GM23338 (cell line): ENCODE results near the gene ADCYAP1. TPM values are rescaled to one million over a fixed set of nuclear protein-coding genes. Genes with fewer than 3 reads are reported as not detected.

Experiments
- ATAC-seq: fragments of 200-7000 bp; cut with Tn5 transposase; 3 replicates; pipeline ENCODE4 v1.9.1; 2020
- DNase-seq: peaks from one replicate; pipeline ENCODE4 v3.0.0-alpha.2; 2015; ENCODE audit warnings: low spot score
- H2AFZ ChIP-seq: fragments of 200-600 bp; sonication (generic); 2 replicates; pipeline ENCODE4 v1.8.0; 2016; ENCODE audit warnings: antibody characterized with exemption, mild to moderate bottlenecking, moderate library complexity
- H3F3A ChIP-seq: fragments of 200-600 bp; sonication (generic); replicated peaks from 2 replicates; pipeline ENCODE4 v1.8.0; 2017; ENCODE audit warnings: antibody characterized with exemption, mixed run types, low read depth
- H3K27ac ChIP-seq: fragments of 200-600 bp; sonication (generic); 2 replicates; pipeline ENCODE4 v1.6.1; 2016; ENCODE audit warnings: low read depth
- H3K27me3 ChIP-seq: fragments of 200-600 bp; sonication (generic); 2 replicates; pipeline ENCODE4 v1.8.0; 2016; ENCODE audit warnings: mild to moderate bottlenecking, mixed run types, moderate library complexity; ENCODE audit not compliant: insufficient read depth
- H3K36me3 ChIP-seq: fragments of 200-600 bp; sonication (generic); 2 replicates; pipeline ENCODE4 v1.8.0; 2016; ENCODE audit warnings: mild to moderate bottlenecking; ENCODE audit not compliant: insufficient read depth
- H3K4me1 ChIP-seq: fragments of 200-600 bp; sonication (generic); 2 replicates; pipeline ENCODE4 v1.8.0; 2016; ENCODE audit warnings: mild to moderate bottlenecking, moderate library complexity; ENCODE audit not compliant: insufficient read depth
- H3K4me2 ChIP-seq: fragments of 200-600 bp; sonication (generic); 2 replicates; pipeline ENCODE4 v1.7.1; 2017; ENCODE audit warnings: mixed run types
- H3K4me3 ChIP-seq: fragments of 200-600 bp; sonication (generic); 2 replicates; pipeline ENCODE4 v1.6.1; 2016; ENCODE audit warnings: mixed run types
- H3K79me2 ChIP-seq: fragments of 200-600 bp; sonication (generic); replicated peaks from 2 replicates; pipeline ENCODE4 v1.8.0; 2017; ENCODE audit warnings: mild to moderate bottlenecking; ENCODE audit not compliant: insufficient read depth
- H3K9me2 ChIP-seq: fragments of 200-600 bp; sonication (generic); 2 replicates; pipeline ENCODE4 v1.8.0; 2017; ENCODE audit not compliant: insufficient read depth
- H4K20me1 ChIP-seq: fragments of 200-600 bp; sonication (generic); replicated peaks from 2 replicates; pipeline ENCODE4 v1.8.0; 2017; ENCODE audit warnings: mild to moderate bottlenecking; ENCODE audit not compliant: insufficient read depth
- H3K27ac Mint-ChIP-seq: 2 replicates; pipeline ENCODE4 v1.8.0; 2020; ENCODE audit warnings: inconsistent platforms, mild to moderate bottlenecking, moderate library complexity, mixed read lengths
- H3K27me3 Mint-ChIP-seq: 3 replicates; pipeline ENCODE4 v1.8.0; 2022; ENCODE audit warnings: low read depth, mild to moderate bottlenecking, moderate library complexity, mixed read lengths, inconsistent platforms; ENCODE audit not compliant: insufficient read depth, poor library complexity
- H3K36me3 Mint-ChIP-seq: 3 replicates; pipeline ENCODE4 v1.8.0; 2021; ENCODE audit warnings: low read depth, mild to moderate bottlenecking, inconsistent platforms, moderate library complexity, mixed read lengths
- H3K4me1 Mint-ChIP-seq: 3 replicates; pipeline ENCODE4 v1.8.0; 2020; ENCODE audit warnings: mild to moderate bottlenecking, inconsistent platforms, mixed read lengths
- H3K4me3 Mint-ChIP-seq: 3 replicates; pipeline ENCODE4 v1.8.0; 2021; ENCODE audit warnings: moderate library complexity, mild to moderate bottlenecking, inconsistent platforms, mixed read lengths
- H3K9me3 Mint-ChIP-seq: 3 replicates; pipeline ENCODE4 v1.8.0; 2020; ENCODE audit warnings: moderate library complexity, mild to moderate bottlenecking, inconsistent platforms, mixed read lengths
- EZH2phosphoT487 ChIP-seq: fragments of 200-600 bp; sonication (generic); IDR thresholded peaks from one replicate; pipeline ENCODE4 v1.8.1; 2018; ENCODE audit warnings: antibody characterized with exemption; ENCODE audit not compliant: unreplicated experiment
- JUNB ChIP-seq: IDR thresholded peaks from one replicate; pipeline ENCODE4 v1.6.1; 2016; ENCODE audit warnings: antibody characterized with exemption; ENCODE audit not compliant: unreplicated experiment
- NANOG ChIP-seq: IDR thresholded peaks from 2 replicates; pipeline ENCODE4 v1.6.1; 2016; ENCODE audit warnings: antibody characterized with exemption, borderline replicate concordance
- POLR2AphosphoS5 ChIP-seq: IDR thresholded peaks from 2 replicates; pipeline ENCODE4 v1.6.1; 2016; ENCODE audit warnings: antibody characterized with exemption, low read depth
- STAT1 ChIP-seq: IDR thresholded peaks from one replicate; pipeline ENCODE4 v1.6.1; 2016; ENCODE audit warnings: antibody characterized with exemption; ENCODE audit not compliant: unreplicated experiment
- ZNF114 ChIP-seq: fragments of 250-450 bp; sonication (Bioruptor Pico); IDR thresholded peaks from 2 replicates; pipeline ENCODE4 v1.5.0; 2020; ENCODE audit warnings: mild to moderate bottlenecking, moderate library complexity
- ZNF331 ChIP-seq: fragments of 250-450 bp; sonication (Bioruptor Pico); IDR thresholded peaks from 2 replicates; pipeline ENCODE4 v1.5.0; 2020; ENCODE audit warnings: low read depth, mild to moderate bottlenecking, moderate library complexity
- polyA plus RNA-seq: library from polyadenylated mRNA; unstranded; fragments of >200 nt; fragmentation: Nextera tagmentation; extraction: Ambion mirVana; gene quantifications from 2 replicates; pipeline ENCODE4 v1.2.1, GENCODE V29; 2016
- total RNA-seq: library from RNA; depleted of rRNA; stranded (reverse); fragments of >200 nt; shearing (Covaris generic); gene quantifications from 2 replicates; pipeline ENCODE4 v1.2.3, GENCODE V29; 2014
- TF ChIP-seq, protein P1 (sequence below): fragments of 250-450 bp; sonication (Bioruptor Pico); IDR thresholded peaks from 2 replicates; pipeline ENCODE4 v1.5.0; 2020; ENCODE audit warnings: mild to moderate bottlenecking, moderate library complexity
- TF ChIP-seq, protein P2 (sequence below): IDR thresholded peaks from 2 replicates; pipeline ENCODE4 v1.6.1; 2016; ENCODE audit warnings: antibody characterized with exemption
- TF ChIP-seq, protein P3 (sequence below): IDR thresholded peaks from one replicate; pipeline ENCODE4 v1.6.1; 2018; ENCODE audit warnings: antibody characterized with exemption; ENCODE audit not compliant: unreplicated experiment

ADCYAP1 gene
- total and polyA plus RNA-seq, 2 experiments from 2014 or later, result not detected

DNA sequence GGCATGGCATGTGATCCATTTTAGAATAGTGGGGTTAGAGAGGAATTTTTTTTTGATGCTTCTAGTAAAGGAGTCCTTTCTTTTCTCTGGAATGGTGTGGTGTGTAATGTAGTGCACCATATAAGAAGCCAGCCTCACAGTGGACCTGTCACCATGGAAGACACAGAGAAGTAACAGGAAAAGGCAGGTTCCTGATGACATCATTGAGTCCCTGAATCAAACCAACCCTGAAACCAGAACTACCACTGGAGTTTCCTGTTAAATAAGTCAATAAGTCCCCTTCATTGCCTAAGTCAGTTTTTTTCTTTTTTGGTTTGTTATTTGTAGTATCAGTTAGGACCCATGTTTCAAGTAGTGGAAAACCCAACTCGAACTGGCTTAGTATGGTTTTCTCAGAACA is 11.9 kb downstream of the ADCYAP1 start (continued):
- TF ChIP-seq, protein P1, sequence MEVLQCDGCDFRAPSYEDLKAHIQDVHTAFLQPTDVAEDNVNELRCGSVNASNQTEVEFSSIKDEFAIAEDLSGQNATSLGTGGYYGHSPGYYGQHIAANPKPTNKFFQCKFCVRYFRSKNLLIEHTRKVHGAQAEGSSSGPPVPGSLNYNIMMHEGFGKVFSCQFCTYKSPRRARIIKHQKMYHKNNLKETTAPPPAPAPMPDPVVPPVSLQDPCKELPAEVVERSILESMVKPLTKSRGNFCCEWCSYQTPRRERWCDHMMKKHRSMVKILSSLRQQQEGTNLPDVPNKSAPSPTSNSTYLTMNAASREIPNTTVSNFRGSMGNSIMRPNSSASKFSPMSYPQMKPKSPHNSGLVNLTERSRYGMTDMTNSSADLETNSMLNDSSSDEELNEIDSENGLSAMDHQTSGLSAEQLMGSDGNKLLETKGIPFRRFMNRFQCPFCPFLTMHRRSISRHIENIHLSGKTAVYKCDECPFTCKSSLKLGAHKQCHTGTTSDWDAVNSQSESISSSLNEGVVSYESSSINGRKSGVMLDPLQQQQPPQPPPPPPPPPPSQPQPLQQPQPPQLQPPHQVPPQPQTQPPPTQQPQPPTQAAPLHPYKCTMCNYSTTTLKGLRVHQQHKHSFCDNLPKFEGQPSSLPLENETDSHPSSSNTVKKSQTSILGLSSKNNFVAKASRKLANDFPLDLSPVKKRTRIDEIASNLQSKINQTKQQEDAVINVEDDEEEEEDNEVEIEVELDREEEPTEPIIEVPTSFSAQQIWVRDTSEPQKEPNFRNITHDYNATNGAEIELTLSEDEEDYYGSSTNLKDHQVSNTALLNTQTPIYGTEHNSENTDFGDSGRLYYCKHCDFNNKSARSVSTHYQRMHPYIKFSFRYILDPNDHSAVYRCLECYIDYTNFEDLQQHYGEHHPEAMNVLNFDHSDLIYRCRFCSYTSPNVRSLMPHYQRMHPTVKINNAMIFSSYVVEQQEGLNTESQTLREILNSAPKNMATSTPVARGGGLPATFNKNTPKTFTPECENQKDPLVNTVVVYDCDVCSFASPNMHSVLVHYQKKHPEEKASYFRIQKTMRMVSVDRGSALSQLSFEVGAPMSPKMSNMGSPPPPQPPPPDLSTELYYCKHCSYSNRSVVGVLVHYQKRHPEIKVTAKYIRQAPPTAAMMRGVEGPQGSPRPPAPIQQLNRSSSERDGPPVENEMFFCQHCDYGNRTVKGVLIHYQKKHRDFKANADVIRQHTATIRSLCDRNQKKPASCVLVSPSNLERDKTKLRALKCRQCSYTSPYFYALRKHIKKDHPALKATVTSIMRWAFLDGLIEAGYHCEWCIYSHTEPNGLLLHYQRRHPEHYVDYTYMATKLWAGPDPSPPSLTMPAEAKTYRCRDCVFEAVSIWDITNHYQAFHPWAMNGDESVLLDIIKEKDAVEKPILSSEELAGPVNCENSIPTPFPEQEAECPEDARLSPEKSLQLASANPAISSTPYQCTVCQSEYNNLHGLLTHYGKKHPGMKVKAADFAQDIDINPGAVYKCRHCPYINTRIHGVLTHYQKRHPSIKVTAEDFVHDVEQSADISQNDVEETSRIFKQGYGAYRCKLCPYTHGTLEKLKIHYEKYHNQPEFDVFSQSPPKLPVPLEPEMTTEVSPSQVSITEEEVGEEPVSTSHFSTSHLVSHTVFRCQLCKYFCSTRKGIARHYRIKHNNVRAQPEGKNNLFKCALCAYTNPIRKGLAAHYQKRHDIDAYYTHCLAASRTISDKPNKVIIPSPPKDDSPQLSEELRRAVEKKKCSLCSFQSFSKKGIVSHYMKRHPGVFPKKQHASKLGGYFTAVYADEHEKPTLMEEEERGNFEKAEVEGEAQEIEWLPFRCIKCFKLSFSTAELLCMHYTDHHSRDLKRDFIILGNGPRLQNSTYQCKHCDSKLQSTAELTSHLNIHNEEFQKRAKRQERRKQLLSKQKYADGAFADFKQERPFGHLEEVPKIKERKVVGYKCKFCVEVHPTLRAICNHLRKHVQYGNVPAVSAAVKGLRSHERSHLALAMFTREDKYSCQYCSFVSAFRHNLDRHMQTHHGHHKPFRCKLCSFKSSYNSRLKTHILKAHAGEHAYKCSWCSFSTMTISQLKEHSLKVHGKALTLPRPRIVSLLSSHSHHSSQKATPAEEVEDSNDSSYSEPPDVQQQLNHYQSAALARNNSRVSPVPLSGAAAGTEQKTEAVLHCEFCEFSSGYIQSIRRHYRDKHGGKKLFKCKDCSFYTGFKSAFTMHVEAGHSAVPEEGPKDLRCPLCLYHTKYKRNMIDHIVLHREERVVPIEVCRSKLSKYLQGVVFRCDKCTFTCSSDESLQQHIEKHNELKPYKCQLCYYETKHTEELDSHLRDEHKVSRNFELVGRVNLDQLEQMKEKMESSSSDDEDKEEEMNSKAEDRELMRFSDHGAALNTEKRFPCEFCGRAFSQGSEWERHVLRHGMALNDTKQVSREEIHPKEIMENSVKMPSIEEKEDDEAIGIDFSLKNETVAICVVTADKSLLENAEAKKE (CRISPR knock-in tag), result no peak
- TF ChIP-seq EZH2phosphoT487, result no peak
- no peak for TF ChIP-seq ZNF114 (CRISPR knock-in tag)
- no peak for TF ChIP-seq ZNF331 (CRISPR knock-in tag)

DNA sequence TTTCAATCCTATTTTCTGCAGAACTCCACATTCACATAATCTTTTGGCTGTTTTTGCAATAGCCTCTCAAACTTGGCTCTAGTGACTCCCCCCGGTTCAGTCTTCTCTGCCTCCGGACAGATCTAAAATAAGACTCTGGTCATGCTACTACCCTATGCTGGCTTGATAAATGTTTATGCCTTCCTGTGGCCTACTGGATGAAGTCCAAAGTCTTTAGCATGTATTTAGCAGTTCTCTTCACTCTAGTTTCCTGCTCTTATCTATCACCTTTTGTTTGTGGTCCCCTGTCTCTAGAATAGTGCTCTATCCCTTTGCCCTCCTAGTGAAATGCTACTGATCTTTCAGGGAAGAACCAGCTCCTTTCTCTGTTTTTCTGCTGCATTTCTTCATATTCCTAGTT is 14.4 kb downstream of the ADCYAP1 start:
- no peaks in the 10 kb centered on the region for H3F3A ChIP-seq
- no peak overlapping the region for H3K4me2 ChIP-seq
- H4K20me1 ChIP-seq, result no peaks in the 10 kb centered on the region; the same call in 1 of the 2 replicates
- no peaks in the 10 kb centered on the region for H3K4me1 ChIP-seq
- no peaks in the 10 kb centered on the region for H3K36me3 ChIP-seq
- no peaks in the 10 kb centered on the region for H3K9me2 ChIP-seq
- Mint-ChIP-seq H3K9me3 (no peaks in the 10 kb centered on the region), H3K36me3 (no peaks in the 10 kb centered on the region), H3K27me3 (peaks cover 3% of the 10 kb centered on the region), H3K27ac (no peak overlapping the region), H3K4me1 (no peaks in the 10 kb centered on the region), H3K4me3 (no peak overlapping the region)
- H3K27me3 ChIP-seq, result peaks cover 7% of the 10 kb centered on the region; the same call in 1 of the 2 replicates
- H2AFZ ChIP-seq, result no peak overlapping the region
- ATAC-seq (no peak), DNase-seq (no peak)
- no peaks in the 10 kb centered on the region for H3K79me2 ChIP-seq
- H3K4me3 ChIP-seq, result no peak overlapping the region
- H3K27ac ChIP-seq, result no peak overlapping the region
- no peak for TF ChIP-seq STAT1
- TF ChIP-seq, protein P2, sequence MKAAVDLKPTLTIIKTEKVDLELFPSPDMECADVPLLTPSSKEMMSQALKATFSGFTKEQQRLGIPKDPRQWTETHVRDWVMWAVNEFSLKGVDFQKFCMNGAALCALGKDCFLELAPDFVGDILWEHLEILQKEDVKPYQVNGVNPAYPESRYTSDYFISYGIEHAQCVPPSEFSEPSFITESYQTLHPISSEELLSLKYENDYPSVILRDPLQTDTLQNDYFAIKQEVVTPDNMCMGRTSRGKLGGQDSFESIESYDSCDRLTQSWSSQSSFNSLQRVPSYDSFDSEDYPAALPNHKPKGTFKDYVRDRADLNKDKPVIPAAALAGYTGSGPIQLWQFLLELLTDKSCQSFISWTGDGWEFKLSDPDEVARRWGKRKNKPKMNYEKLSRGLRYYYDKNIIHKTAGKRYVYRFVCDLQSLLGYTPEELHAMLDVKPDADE, result no peak
- no peak for TF ChIP-seq NANOG
- no peak for TF ChIP-seq POLR2AphosphoS5
- no peak for TF ChIP-seq EZH2phosphoT487
- TF ChIP-seq JUNB, result no peak
- TF ChIP-seq, protein P3, sequence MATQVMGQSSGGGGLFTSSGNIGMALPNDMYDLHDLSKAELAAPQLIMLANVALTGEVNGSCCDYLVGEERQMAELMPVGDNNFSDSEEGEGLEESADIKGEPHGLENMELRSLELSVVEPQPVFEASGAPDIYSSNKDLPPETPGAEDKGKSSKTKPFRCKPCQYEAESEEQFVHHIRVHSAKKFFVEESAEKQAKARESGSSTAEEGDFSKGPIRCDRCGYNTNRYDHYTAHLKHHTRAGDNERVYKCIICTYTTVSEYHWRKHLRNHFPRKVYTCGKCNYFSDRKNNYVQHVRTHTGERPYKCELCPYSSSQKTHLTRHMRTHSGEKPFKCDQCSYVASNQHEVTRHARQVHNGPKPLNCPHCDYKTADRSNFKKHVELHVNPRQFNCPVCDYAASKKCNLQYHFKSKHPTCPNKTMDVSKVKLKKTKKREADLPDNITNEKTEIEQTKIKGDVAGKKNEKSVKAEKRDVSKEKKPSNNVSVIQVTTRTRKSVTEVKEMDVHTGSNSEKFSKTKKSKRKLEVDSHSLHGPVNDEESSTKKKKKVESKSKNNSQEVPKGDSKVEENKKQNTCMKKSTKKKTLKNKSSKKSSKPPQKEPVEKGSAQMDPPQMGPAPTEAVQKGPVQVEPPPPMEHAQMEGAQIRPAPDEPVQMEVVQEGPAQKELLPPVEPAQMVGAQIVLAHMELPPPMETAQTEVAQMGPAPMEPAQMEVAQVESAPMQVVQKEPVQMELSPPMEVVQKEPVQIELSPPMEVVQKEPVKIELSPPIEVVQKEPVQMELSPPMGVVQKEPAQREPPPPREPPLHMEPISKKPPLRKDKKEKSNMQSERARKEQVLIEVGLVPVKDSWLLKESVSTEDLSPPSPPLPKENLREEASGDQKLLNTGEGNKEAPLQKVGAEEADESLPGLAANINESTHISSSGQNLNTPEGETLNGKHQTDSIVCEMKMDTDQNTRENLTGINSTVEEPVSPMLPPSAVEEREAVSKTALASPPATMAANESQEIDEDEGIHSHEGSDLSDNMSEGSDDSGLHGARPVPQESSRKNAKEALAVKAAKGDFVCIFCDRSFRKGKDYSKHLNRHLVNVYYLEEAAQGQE, result no peak
